K562 (cell line): ENCODE results near the gene KLK10. TPM values are rescaled to one million over a fixed set of nuclear protein-coding genes. Genes with fewer than 3 reads are reported as not detected.

ENCODE experiments used
- ATAC-seq: fragments of 200-7000 bp; cut with Tn5 transposase; 3 replicates; pipeline ENCODE4 v1.9.1; 2020; ENCODE audit warnings: moderate library complexity
- BruUV-seq: library from RNA; stranded (reverse); fragments of 400-500 nt; replicated peaks from 2 replicates; lab custom pipeline; 2021; lab: Mats Ljungman, UMichigan
- CTCF ChIA-PET: fragments of 300-600 bp; formaldehyde crosslinking; extraction: SDS; loops from one replicate; lab custom pipeline; 2021; ENCODE audit warnings: low intra/inter-chr PET ratio; lab: Yijun Ruan, JAX
- POLR2A ChIA-PET: fragments of 300-600, 350-650 bp; sonication (Branson Sonifier 250); formaldehyde crosslinking; extraction: SDS; loops from one replicate; lab custom pipeline; 2021; ENCODE audit warnings: antibody characterized with exemption, inconsistent platforms; lab: Yijun Ruan, JAX
- DNase-seq, 4 experiments: peaks; one replicate each; pipeline versions ENCODE4 v3.0.0 to v3.0.0-alpha.2; 2011 to 2018; ENCODE audit warnings: low spot score in 3 of 4, mixed read lengths in 3 of 4; ENCODE audit errors: extremely low read depth in 1 of 4
- FAIRE-seq: peaks from 2 replicates; lab custom pipeline; 2011; peaks lifted over from hg19 to GRCh38; lab: Jason Lieb, UNC
- H2AFZ ChIP-seq: 2 replicates; pipeline ENCODE4 v1.6.0; 2011; ENCODE audit warnings: low read depth, low read length, control low read depth, inconsistent platforms
- H3K27ac ChIP-seq: fragments of 200-600 bp; 3 replicates; pipeline ENCODE4 v1.8.0; 2011; ENCODE audit warnings: low read depth, mild to moderate bottlenecking, control low read depth, inconsistent platforms, low read length, moderate library complexity, mixed read lengths; ENCODE audit errors: extremely low read depth
- H3K27me3 ChIP-seq, 2 experiments: fragments of 300-600 bp in 1 of 2; 2 replicates in 1 of 2; 3 replicates in 1 of 2; pipeline versions ENCODE4 v1.6.0 to v1.8.0; 2011; ENCODE audit warnings: inconsistent platforms in 2 of 2, low read length in 2 of 2, mild to moderate bottlenecking in 1 of 2, mixed read lengths in 1 of 2, moderate library complexity in 1 of 2; ENCODE audit not compliant: control insufficient read depth in 2 of 2, insufficient read depth in 2 of 2
- H3K36me3 ChIP-seq: fragments of 300-600 bp; 3 replicates; pipeline ENCODE4 v1.8.0; 2011; ENCODE audit warnings: mild to moderate bottlenecking, low read length, inconsistent platforms; ENCODE audit not compliant: control insufficient read depth, insufficient read depth
- H3K4me1 ChIP-seq, 2 experiments: fragments of 200-600 bp in 1 of 2; replicated peaks in 1 of 2; 2 replicates in 1 of 2; 3 replicates in 1 of 2; pipeline versions ENCODE4 v1.5.1 to v1.8.0; 2011; ENCODE audit warnings: inconsistent platforms in 2 of 2, low read length in 2 of 2, mild to moderate bottlenecking in 1 of 2, mixed read lengths in 1 of 2, moderate library complexity in 1 of 2; ENCODE audit not compliant: control insufficient read depth in 2 of 2, insufficient read depth in 2 of 2
- H3K4me2 ChIP-seq: 2 replicates; pipeline ENCODE4 v1.6.1; 2011; ENCODE audit warnings: low read length, control low read depth, inconsistent platforms, mixed read lengths; ENCODE audit not compliant: insufficient read depth
- H3K4me3 ChIP-seq: fragments of 200-600 bp; sonication (generic), shearing (Covaris generic); 2 replicates; pipeline ENCODE4 v1.5.1; 2016; ENCODE audit warnings: control low read depth, inconsistent platforms
- H3K79me2 ChIP-seq: fragments of 200-600 bp; 3 replicates; pipeline ENCODE4 v1.8.0; 2011; ENCODE audit warnings: low read length, inconsistent platforms; ENCODE audit not compliant: control insufficient read depth, insufficient read depth
- H3K9ac ChIP-seq, 2 experiments: 2 replicates each; pipeline versions ENCODE4 v1.6.0 to v1.6.1; 2011; ENCODE audit warnings: low read depth in 2 of 2, low read length in 2 of 2, control low read depth in 1 of 2, inconsistent platforms in 1 of 2, mild to moderate bottlenecking in 1 of 2, mixed read lengths in 1 of 2; ENCODE audit not compliant: insufficient read depth in 1 of 2
- H3K9me1 ChIP-seq: one replicate; pipeline ENCODE4 v1.6.0; 2011; ENCODE audit warnings: inconsistent platforms, mild to moderate bottlenecking, low read length, moderate library complexity; ENCODE audit not compliant: control insufficient read depth, insufficient read depth
- H3K9me3 ChIP-seq: replicated peaks from 2 replicates; pipeline ENCODE4 v1.5.1; 2011; ENCODE audit warnings: low read depth, low read length, inconsistent platforms; ENCODE audit not compliant: control insufficient read depth, insufficient read depth
- H4K20me1 ChIP-seq: replicated peaks from 2 replicates; pipeline ENCODE4 v1.6.1; 2011; ENCODE audit warnings: low read length, inconsistent platforms, mixed read lengths; ENCODE audit not compliant: control insufficient read depth, insufficient read depth
- CTBP1 ChIP-seq: fragments of 450-650 bp; IDR thresholded peaks from 2 replicates; pipeline ENCODE4 v1.6.1; 2016; ENCODE audit warnings: borderline replicate concordance
- E2F8 ChIP-seq: fragments of 450-650 bp; IDR thresholded peaks from 2 replicates; pipeline ENCODE4 v1.7.1; 2018; ENCODE audit warnings: mild to moderate bottlenecking, low read depth; ENCODE audit not compliant: partially characterized antibody
- FOXK1 ChIP-seq: sonication (generic); formaldehyde crosslinking; IDR thresholded peaks from 2 replicates; pipeline ENCODE4 v1.8.0; 2022; ENCODE audit warnings: missing genetic modification reagents, mild to moderate bottlenecking, borderline replicate concordance
- HDAC2 ChIP-seq: fragments of 450-650 bp; IDR thresholded peaks from 2 replicates; pipeline ENCODE4 v1.6.1; 2016; ENCODE audit warnings: mild to moderate bottlenecking
- JUN ChIP-seq, 2 experiments: sonication (generic) in 1 of 2; formaldehyde crosslinking in 1 of 2; IDR thresholded peaks; 2 replicates each; pipeline versions ENCODE4 v1.6.1 to v1.8.0; 2012 to 2022; ENCODE audit warnings: borderline replicate concordance in 2 of 2, mild to moderate bottlenecking in 2 of 2, improper control_type of control experiment in 1 of 2, low read depth in 1 of 2, low read length in 1 of 2, missing genetic modification reagents in 1 of 2
- KDM1A ChIP-seq, 2 experiments: fragments of 450-650 bp; IDR thresholded peaks; 2 replicates each; pipeline ENCODE4 v1.6.1; 2016; ENCODE audit warnings: mild to moderate bottlenecking in 2 of 2
- RCOR1 ChIP-seq, 2 experiments: IDR thresholded peaks; 2 replicates each; pipeline ENCODE4 v1.6.1; 2012; ENCODE audit warnings: low read depth in 2 of 2, low read length in 2 of 2, borderline replicate concordance in 1 of 2, improper control_type of control experiment in 1 of 2
- ZNF124 ChIP-seq: sonication (generic); formaldehyde crosslinking; IDR thresholded peaks from 2 replicates; pipeline ENCODE4 v1.8.1; 2022; ENCODE audit warnings: missing genetic modification reagents
- ZNF143 ChIP-seq: sonication (generic); formaldehyde crosslinking; IDR thresholded peaks from 2 replicates; pipeline ENCODE4 v1.9.0; 2022; ENCODE audit warnings: mild to moderate bottlenecking, missing genetic modification reagents
- WGBS: fragments of 100-300 bp; shearing (Covaris generic); methylation state at CpG from one replicate; pipeline ENCODE4 v1.1.6; 2016; ENCODE audit warnings: low coverage, mixed read lengths; ENCODE audit not compliant: insufficient coverage; ENCODE audit errors: missing lambda C conversion rate; 5-methylcytosine and 5-hydroxymethylcytosine counted together
- in situ Hi-C: fragments of 300-500 bp; cut with MboI; formaldehyde crosslinking; loops from 4 replicates; pipeline ENCODE4 v1.15.0; 2018; ENCODE audit warnings: inconsistent platforms, mixed read lengths
- intact Hi-C: fragments of 100-400 bp; cut with micrococcal nuclease; formaldehyde crosslinking; loops from 2 replicates; pipeline ENCODE4 v1.14.2; 2022
- polyA plus RNA-seq, 8 experiments: library from polyadenylated mRNA; depleted of rRNA in 4 of 8; stranded (reverse) in 5 of 8; unstranded in 3 of 8; fragments of >200 nt; fragmentation: Nextera tagmentation in 2 of 8; fragmentation: Illumina TruSeq in 1 of 8; extraction: Ambion mirVana in 2 of 8; extraction: Trizol in 1 of 8; gene quantifications; 2 replicates each; pipeline versions ENCODE4 v1.2.1 to v1.2.3, GENCODE V29; 2011 to 2014; ENCODE audit warnings: inconsistent platforms in 1 of 8, missing spikeins in 1 of 8
- total RNA-seq, 7 experiments: library from RNA; depleted of rRNA in 6 of 7; stranded (reverse); fragments of >200 nt in 6 of 7; fragmentation: Illumina TruSeq in 2 of 7; extraction: Trizol in 2 of 7; gene quantifications; 2 replicates each; pipeline versions ENCODE4 v1.2.1 to v1.2.3, GENCODE V29; 2011 to 2021; ENCODE audit warnings: low replicate concordance in 1 of 7

KLK10 gene
- total and polyA plus RNA-seq, 9 of the 15 experiments (the other 6 are each of a cell fraction or from before 2014, with no cell fraction given): 0.11 TPM; not detected in 8

- BruUV-seq: no TSS peak
- H3K36me3 ChIP-seq: no peaks in the 10 kb centered on the region
- in situ Hi-C loops: no loop called here
- ChIA-PET POLR2A (no interaction called here), CTCF (no interaction called here)
- no peak overlapping the region for H3K27ac ChIP-seq
- WGBS: 0% methylated on average over 1 of the region's 1 CpG
- peaks cover 0 to 21% of the 10 kb centered on the region in 2 experiments; a peak in 2 of 5 replicates for H3K27me3 ChIP-seq
- no peaks in the 10 kb centered on the region for H4K20me1 ChIP-seq
- no peak overlapping the region for H3K4me2 ChIP-seq
- H3K9me1 ChIP-seq: no peaks in the 10 kb centered on the region
- H3K4me1 ChIP-seq: peaks cover 19 to 31% of the 10 kb centered on the region in 2 experiments; a peak in 4 of 5 replicates
- no peaks in the 10 kb centered on the region for H3K79me2 ChIP-seq
- intact Hi-C loops: no loop called here
- no peak overlapping the region for H2AFZ ChIP-seq
- DNase-seq (no peak), FAIRE-seq (no peak), ATAC-seq (no peak)
- H3K9me3 ChIP-seq: no peaks in the 10 kb centered on the region
- peak in 1 of 2 experiments; percentile 84; a peak in 2 of 4 replicates for TF ChIP-seq RCOR1 (IDR thresholded peaks at IDR 0.05; ENCODE audit: borderline replicate concordance in 1 of 2, low read depth in 2 of 2, low read length in 2 of 2)
- TF ChIP-seq FOXK1: no peak
- peak; percentile 63 for TF ChIP-seq ZNF143
- TF ChIP-seq E2F8: no peak
- no peak for TF ChIP-seq JUN (IDR thresholded peaks at IDR 0.05; ENCODE audit: borderline replicate concordance, low read depth, low read length)
- TF ChIP-seq JUN (CRISPR knock-in tag; IDR thresholded peaks at IDR 0.05; ENCODE audit: borderline replicate concordance): no peak
- no peak for TF ChIP-seq ZNF124 (CRISPR knock-in tag)
- peak; percentile 76 for TF ChIP-seq CTBP1
- peak; percentile 56; the same call in 1 of the 2 replicates for TF ChIP-seq HDAC2
- TF ChIP-seq KDM1A (IDR thresholded peaks at IDR 0.05): peak; percentile 82 to 88
- no peak overlapping the region for H3K4me3 ChIP-seq
- H3K9ac ChIP-seq: no peak overlapping the region
Observed at GRCh38 chr19:51005248-51005647, 14.3 kb downstream of the KLK10 start.
